AG08395 (cell line): ENCODE results near the gene MYB.

Source experiments
- DNase-seq: peaks from one replicate; pipeline ENCODE4 v3.0.0; 2012; ENCODE audit warnings: mixed read lengths, low spot score

Gene MYB

GRCh38 chr6:135189344-135189743, 8.2 kb downstream of the MYB start:
- DNase-seq, result no peak

- DNase-seq, result no peak
Observed at GRCh38 chr6:135191508-135192255, 10.6 kb downstream of the MYB start.

GRCh38 chr6:135192256-135193174, 11.4 kb downstream of the MYB start:
- DNase-seq, result no peak

- no peak for DNase-seq
Observed at GRCh38 chr6:135193221-135193620, 12.1 kb downstream of the MYB start.

DNA sequence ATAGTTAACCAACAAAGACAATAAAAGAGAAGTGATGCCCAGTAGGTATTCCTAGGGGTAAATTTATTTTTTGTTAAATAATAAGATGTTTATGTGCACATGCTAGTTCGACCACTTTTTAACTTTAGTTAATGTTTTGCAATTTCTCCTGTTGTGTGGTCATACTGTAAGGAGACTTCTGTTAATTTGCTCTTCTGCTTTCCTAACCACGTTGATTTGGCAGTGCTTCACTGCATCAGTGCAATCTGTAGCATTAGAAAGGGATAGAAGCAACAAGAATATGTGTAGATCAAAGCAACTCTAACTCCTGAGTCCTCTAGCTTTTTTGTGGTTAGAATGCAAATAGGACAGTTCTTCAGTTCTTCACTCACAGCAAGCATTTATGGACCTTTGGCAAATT, 13.9 kb downstream of the MYB start:
- DNase-seq, result no peak

DNA sequence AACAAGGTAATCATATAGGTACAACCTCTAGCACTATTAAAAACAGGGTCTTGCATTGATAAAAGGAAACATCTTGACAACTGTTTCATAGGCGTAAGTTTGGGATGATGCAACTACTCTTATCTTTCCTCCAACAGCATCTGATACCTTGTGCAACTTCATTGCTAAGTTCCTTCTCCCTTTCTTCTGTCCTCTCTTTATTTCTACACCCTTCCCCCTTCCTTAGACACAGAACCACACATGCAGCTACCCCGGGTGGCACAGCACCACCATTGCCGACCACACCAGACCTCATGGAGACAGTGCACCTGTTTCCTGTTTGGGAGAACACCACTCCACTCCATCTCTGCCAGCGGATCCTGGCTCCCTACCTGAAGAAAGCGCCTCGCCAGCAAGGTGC, 14.4 kb downstream of the MYB start:
- DNase-seq, result no peak

DNA sequence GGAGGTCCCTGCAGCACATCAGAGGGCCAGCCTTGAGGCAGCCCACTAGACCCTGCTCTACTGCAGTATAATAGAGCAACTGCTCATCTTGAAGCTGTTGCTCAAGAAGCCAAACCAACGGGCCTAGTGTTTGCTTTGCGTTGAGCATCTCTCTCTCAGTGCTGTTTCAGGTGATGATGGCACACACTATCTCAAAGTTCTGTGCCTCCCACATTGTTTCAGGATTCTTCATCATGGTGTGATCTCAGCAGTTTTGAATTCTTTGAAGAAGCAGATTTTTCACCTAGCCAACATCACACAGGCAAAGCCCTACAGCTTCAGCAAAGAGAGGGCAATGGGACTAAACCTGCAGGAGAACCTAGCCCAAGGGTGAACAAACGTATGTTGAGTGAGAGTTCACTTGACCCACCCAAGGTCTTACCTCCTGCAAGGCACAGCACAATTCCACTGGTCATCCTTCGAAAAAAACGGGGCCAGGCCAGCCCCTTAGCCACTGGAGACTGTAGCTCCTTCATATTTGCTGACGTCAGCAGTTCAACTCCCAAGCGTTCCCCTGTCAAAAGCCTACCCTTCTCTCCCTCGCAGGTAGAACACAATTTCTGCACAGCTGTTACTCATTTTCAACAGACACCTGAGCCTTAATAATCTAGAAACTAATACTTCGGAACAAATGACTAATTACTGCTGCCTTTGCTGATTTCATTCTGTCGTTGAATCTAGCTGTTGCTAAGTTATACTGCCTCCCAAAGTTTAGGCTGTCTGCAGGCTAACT, 15.8 kb downstream of the MYB start:
- no peak for DNase-seq

DNA sequence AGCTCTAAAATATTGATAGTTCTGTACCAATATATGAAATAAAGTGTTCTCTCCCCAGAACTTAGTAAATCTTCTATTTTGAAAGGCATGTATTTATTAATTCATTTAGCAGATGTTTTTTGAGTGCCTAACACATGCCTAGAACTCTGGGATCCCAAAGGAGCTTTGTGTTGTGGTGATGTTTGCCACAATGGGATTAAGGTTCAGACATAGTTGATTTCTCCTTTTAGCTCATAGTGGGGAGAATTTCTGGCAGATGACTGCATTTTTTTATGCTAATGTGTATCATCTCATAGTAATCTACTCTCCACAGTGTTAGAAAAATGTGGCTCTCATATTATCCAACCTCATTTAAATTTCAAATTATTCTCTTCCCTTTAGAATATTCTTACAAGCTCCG, 21.7 kb downstream of the MYB start:
- DNase-seq, result no peak

DNA sequence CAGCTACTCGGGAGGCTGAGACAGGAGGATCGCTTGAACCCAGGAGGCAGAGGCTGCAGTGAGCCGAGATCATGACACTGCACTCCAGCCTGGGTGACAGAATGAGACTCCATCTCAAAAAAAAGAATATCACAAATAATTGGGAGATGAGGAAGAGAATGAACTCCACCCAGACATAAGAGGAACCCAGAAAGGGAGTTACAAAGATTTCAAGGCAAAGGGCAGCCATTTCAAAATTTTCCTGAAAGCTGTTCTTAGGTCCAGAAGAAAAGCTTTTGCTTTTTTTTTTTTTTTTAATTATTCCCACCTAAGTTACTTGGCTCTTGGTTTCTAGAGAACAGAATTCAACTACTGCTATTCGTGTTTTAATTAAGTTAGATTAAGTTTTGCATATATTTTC, 23.8 kb downstream of the MYB start:
- no peak for DNase-seq

GRCh38 chr6:135209803-135210202, 28.7 kb downstream of the MYB start:
- DNase-seq, result no peak

DNA sequence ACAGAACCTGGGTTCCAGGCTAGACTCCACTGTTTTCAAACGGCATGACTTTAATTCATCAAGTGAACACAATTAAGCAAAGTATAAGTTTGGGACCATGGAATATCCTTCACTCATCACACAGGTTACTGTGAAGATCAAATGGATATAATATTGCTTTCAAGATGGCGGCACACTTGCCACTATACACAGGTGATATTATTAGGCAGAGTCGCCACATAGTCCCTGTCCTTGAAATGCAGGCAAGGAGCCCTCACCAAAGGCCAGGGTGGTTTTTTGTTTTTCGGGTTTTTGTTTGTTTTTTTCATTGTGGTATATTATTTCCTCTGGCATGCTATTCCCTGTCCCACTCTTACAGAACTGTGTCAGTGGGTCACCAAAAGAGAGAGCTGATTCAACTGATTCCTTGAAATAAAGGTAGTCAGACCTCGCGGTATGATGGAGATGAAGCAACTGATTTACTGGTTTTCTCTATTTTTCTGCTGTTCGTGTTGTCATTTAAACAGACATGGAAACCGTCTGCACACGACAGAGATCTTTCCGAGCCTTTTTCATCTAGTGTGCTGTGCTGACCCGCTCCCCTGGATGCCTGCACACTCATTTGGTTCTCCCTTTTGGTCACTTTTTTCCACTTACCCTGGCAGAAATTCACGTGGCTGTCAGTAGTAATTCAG, 29.7 kb downstream of the MYB start:
- no peak for DNase-seq

- no peak for DNase-seq
Observed at GRCh38 chr6:135211306-135211702, 30.2 kb downstream of the MYB start.

GRCh38 chr6:135212020-135212806, 31.1 kb downstream of the MYB start:
- DNase-seq, result peak; percentile 55

GRCh38 chr6:135212935-135213334, 31.8 kb downstream of the MYB start:
- peak; percentile 53 for DNase-seq

- DNase-seq, result no peak
Observed at GRCh38 chr6:135213616-135214015, 32.5 kb downstream of the MYB start.

DNA sequence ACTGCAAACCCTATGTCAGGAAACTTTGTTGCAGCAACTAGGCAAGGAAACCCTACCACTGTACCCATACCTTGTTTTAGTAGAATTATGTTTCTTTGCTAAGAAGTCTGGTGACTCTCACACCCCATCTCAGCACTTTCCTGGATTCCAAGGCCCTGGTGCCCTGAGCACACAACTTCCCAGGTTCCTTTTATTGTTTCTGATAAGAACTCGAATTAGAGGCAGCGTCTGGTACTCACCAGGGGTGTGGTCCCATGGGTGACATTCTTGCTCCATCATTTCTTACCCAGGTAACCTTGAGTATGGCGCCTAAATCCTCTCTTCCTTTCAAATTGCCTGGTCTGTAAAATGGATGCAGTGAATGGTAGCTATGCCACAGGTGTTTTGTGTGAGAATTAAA, 34.1 kb downstream of the MYB start:
- no peak for DNase-seq

DNA sequence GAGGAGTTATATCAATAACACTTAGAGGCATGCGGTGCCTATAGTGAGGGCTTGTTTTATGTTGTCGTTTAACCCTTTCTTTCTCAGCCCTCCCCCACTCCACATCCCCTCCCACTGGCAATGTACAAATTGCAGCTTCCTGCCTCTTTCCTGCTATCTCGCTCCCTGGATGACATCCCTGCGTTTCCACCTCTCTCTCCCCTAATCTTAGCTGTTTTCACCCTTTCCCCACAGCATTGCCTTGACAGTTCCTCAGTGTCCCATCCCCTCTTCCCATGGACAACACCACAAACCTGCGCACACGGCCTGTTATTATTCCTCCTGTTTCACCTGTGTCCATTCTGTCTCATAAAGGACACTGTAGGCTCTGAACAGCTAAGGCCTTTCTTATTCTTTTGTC, 34.5 kb downstream of the MYB start:
- DNase-seq, result no peak

GRCh38 chr6:135217663-135218062, 36.6 kb downstream of the MYB start:
- no peak for DNase-seq

- DNase-seq, result no peak
Observed at GRCh38 chr6:135219346-135219745, 38.2 kb downstream of the MYB start.

- DNase-seq, result no peak
Observed at GRCh38 chr6:135221042-135221441, 39.9 kb downstream of the MYB start.

- DNase-seq, result no peak
Observed at GRCh38 chr6:135221505-135221904, 40.4 kb downstream of the MYB start.
